Hepatocyte (in vitro differentiated cells): ENCODE measurements around the gene RASSF6. TPM values are rescaled to one million over a fixed set of nuclear protein-coding genes. Genes with fewer than 3 reads are reported as not detected.

ENCODE experiments used
- DNase-seq: peaks from one replicate; pipeline ENCODE4 v3.0.0-alpha.2; 2016; ENCODE audit warnings: low spot score
- H2AFZ ChIP-seq: fragments of 200-600 bp; sonication (generic); 2 replicates; pipeline ENCODE4 v1.6.0; 2016; ENCODE audit warnings: antibody characterized with exemption, mild to moderate bottlenecking
- H3K27ac ChIP-seq: fragments of 200-600 bp; sonication (generic); 2 replicates; pipeline ENCODE4 v1.5.1; 2016; ENCODE audit warnings: mild to moderate bottlenecking
- H3K27me3 ChIP-seq: fragments of 200-600 bp; sonication (generic); 2 replicates; pipeline ENCODE4 v1.6.1; 2016
- H3K36me3 ChIP-seq: fragments of 200-600 bp; sonication (generic); replicated peaks from 2 replicates; pipeline ENCODE4 v1.5.1; 2016; ENCODE audit warnings: low read depth; ENCODE audit not compliant: insufficient read depth
- H3K4me1 ChIP-seq: fragments of 200-600 bp; sonication (generic); 2 replicates; pipeline ENCODE4 v1.5.1; 2016; ENCODE audit warnings: mild to moderate bottlenecking, moderate library complexity; ENCODE audit not compliant: insufficient read depth
- H3K4me2 ChIP-seq: fragments of 200-600 bp; sonication (generic); 2 replicates; pipeline ENCODE4 v1.6.0; 2016
- H3K4me3 ChIP-seq: fragments of 200-600 bp; sonication (generic); 2 replicates; pipeline ENCODE4 v1.5.1; 2016; ENCODE audit warnings: mild to moderate bottlenecking
- H3K79me2 ChIP-seq: fragments of 200-600 bp; sonication (generic); 2 replicates; pipeline ENCODE4 v1.6.0; 2017; ENCODE audit warnings: mild to moderate bottlenecking
- H3K9me2 ChIP-seq: fragments of 200-600 bp; sonication (generic); replicated peaks from 2 replicates; pipeline ENCODE4 v1.6.0; 2017; ENCODE audit warnings: mild to moderate bottlenecking; ENCODE audit not compliant: insufficient read depth
- H3K9me3 ChIP-seq: fragments of 200-600 bp; sonication (generic); 2 replicates; pipeline ENCODE4 v1.5.1; 2016; ENCODE audit warnings: low read depth, mild to moderate bottlenecking
- H4K20me1 ChIP-seq: fragments of 200-600 bp; sonication (generic); 2 replicates; pipeline ENCODE4 v1.6.0; 2016; ENCODE audit warnings: mild to moderate bottlenecking; ENCODE audit not compliant: insufficient read depth, poor library complexity, severe bottlenecking
- CTCF ChIP-seq: fragments of 200-600 bp; sonication (generic); IDR thresholded peaks from 2 replicates; pipeline ENCODE4 v1.5.1; 2016; ENCODE audit warnings: antibody characterized with exemption, mild to moderate bottlenecking; ENCODE audit not compliant: poor library complexity
- EZH2 ChIP-seq: fragments of 200-600 bp; sonication (generic); IDR thresholded peaks from 2 replicates; pipeline ENCODE4 v1.6.1; 2016; ENCODE audit warnings: antibody characterized with exemption, mild to moderate bottlenecking, borderline replicate concordance
- EZH2phosphoT487 ChIP-seq: fragments of 200-600 bp; sonication (generic); IDR thresholded peaks from one replicate; pipeline ENCODE4 v1.6.1; 2018; ENCODE audit warnings: antibody characterized with exemption, mild to moderate bottlenecking, low read depth, moderate library complexity; ENCODE audit not compliant: unreplicated experiment, severe bottlenecking
- WGBS: methylation state at CpG from one replicate; pipeline ENCODE4 v1.1.6; 2016; ENCODE audit warnings: low lambda C conversion rate; ENCODE audit errors: missing lambda C conversion rate; 5-methylcytosine and 5-hydroxymethylcytosine counted together
- polyA plus RNA-seq: library from polyadenylated mRNA; unstranded; fragments of >200 nt; fragmentation: Nextera tagmentation; extraction: Ambion mirVana; gene quantifications from 2 replicates; pipeline ENCODE4 v1.2.1, GENCODE V29; 2016
- total RNA-seq: library from RNA; depleted of rRNA; stranded (reverse); fragments of >200 nt; gene quantifications from 2 replicates; pipeline ENCODE4 v1.2.3, GENCODE V29; 2014

Gene RASSF6
- total and polyA plus RNA-seq, 2 experiments from 2014 or later, result 2.1 to 6.5 TPM

- Histone ChIP-seq H4K20me1 (no peaks in the 10 kb centered on the region), H3K4me3 (no peak overlapping the region), H3K4me2 (no peak overlapping the region), H3K27ac (no peak overlapping the region), H3K4me1 (no peaks in the 10 kb centered on the region), H3K36me3 (no peaks in the 10 kb centered on the region), H3K9me2 (no peaks in the 10 kb centered on the region), H3K9me3 (no peaks in the 10 kb centered on the region), H2AFZ (no peak overlapping the region), H3K79me2 (no peaks in the 10 kb centered on the region), H3K27me3 (no peaks in the 10 kb centered on the region)
- no peak for DNase-seq
- 66% methylated on average over 3 of the region's 3 CpGs for WGBS
- TF ChIP-seq CTCF, result no peak
Observed at GRCh38 chr4:73541251-73541650, 79.0 kb downstream of the RASSF6 start.

- no peaks in the 10 kb centered on the region for H3K9me2 ChIP-seq
- H3K27ac ChIP-seq, result no peak overlapping the region
- no peak overlapping the region for H2AFZ ChIP-seq
- no peak overlapping the region for H3K4me2 ChIP-seq
- no peaks in the 10 kb centered on the region for H4K20me1 ChIP-seq
- H3K9me3 ChIP-seq, result no peaks in the 10 kb centered on the region
- WGBS, result 65% methylated on average over 3 of the region's 3 CpGs
- no peak overlapping the region for H3K4me3 ChIP-seq
- H3K4me1 ChIP-seq, result no peaks in the 10 kb centered on the region
- DNase-seq, result no peak
- no peaks in the 10 kb centered on the region for H3K79me2 ChIP-seq
- no peak for TF ChIP-seq EZH2phosphoT487
- TF ChIP-seq EZH2, result no peak
- no peak for TF ChIP-seq CTCF
- no peaks in the 10 kb centered on the region for H3K27me3 ChIP-seq
- no peaks in the 10 kb centered on the region for H3K36me3 ChIP-seq
Observed at GRCh38 chr4:73540826-73541225, 79.4 kb downstream of the RASSF6 start.

GRCh38 chr4:73539386-73539785, 80.8 kb downstream of the RASSF6 start:
- Histone ChIP-seq H3K79me2 (no peaks in the 10 kb centered on the region), H3K36me3 (no peaks in the 10 kb centered on the region), H3K4me2 (no peak overlapping the region), H3K4me3 (no peak overlapping the region), H4K20me1 (no peaks in the 10 kb centered on the region), H3K9me3 (no peaks in the 10 kb centered on the region), H3K27me3 (no peaks in the 10 kb centered on the region), H3K4me1 (no peaks in the 10 kb centered on the region), H3K9me2 (no peaks in the 10 kb centered on the region), H3K27ac (no peak overlapping the region), H2AFZ (no peak overlapping the region)
- TF ChIP-seq CTCF (no peak), EZH2 (no peak), EZH2phosphoT487 (no peak)
- 51% methylated on average over 4 of the region's 4 CpGs for WGBS
- no peak for DNase-seq

- DNase-seq, result no peak
Observed at GRCh38 chr4:73538162-73538561, 82.1 kb downstream of the RASSF6 start.

More at GRCh38 chr4:73538162-73538561, 82.1 kb downstream of the RASSF6 start:
- 96% methylated on average over 2 of the region's 2 CpGs for WGBS
- H3K79me2 ChIP-seq, result no peaks in the 10 kb centered on the region
- no peaks in the 10 kb centered on the region for H3K4me1 ChIP-seq
- H3K4me2 ChIP-seq, result no peak overlapping the region
- H3K4me3 ChIP-seq, result no peak overlapping the region
- no peak overlapping the region for H2AFZ ChIP-seq
- H4K20me1 ChIP-seq, result no peaks in the 10 kb centered on the region
- no peak overlapping the region for H3K27ac ChIP-seq
- H3K9me3 ChIP-seq, result no peaks in the 10 kb centered on the region
- no peaks in the 10 kb centered on the region for H3K9me2 ChIP-seq
- no peaks in the 10 kb centered on the region for H3K27me3 ChIP-seq
- TF ChIP-seq EZH2phosphoT487 (no peak), CTCF (no peak), EZH2 (no peak)
- no peaks in the 10 kb centered on the region for H3K36me3 ChIP-seq
